Raji (cell line): ENCODE measurements around the gene SSTR1.

Experiments
- POLR2A ChIP-seq: IDR thresholded peaks from 2 replicates; pipeline ENCODE4 v1.6.1; 2011; ENCODE audit warnings: low read depth, low read length, control low read depth; ENCODE audit not compliant: insufficient read depth

SSTR1 gene

GRCh38 chr14:38255673-38256532, 48.2 kb downstream of the SSTR1 start, which contains the start of gene CLEC14A:
Gene CLEC14A, minus strand, starts transcription at chr14:38256093. Its CDS starts 71 bp downstream, at chr14:38256022.
- TF ChIP-seq POLR2A, result no peak

- no peak for TF ChIP-seq POLR2A
Measured at GRCh38 chr14:38256533-38256840, 48.8 kb downstream of the SSTR1 start.

GRCh38 chr14:38257507-38257906, 49.8 kb downstream of the SSTR1 start:
- TF ChIP-seq POLR2A, result no peak

- TF ChIP-seq POLR2A, result no peak
Measured at GRCh38 chr14:38261620-38262019, 53.9 kb downstream of the SSTR1 start.
